CD4-positive, alpha-beta T cell treated with Interleukin-10 for 1 hour (primary cell): ENCODE results near the gene WDR59.

Source experiments
- DNase-seq: peaks from one replicate; pipeline ENCODE4 v3.0.0-alpha.2; 2020

The WDR59 gene

GRCh38 chr16:74902161-74902560, 82.8 kb downstream of the WDR59 start:
- DNase-seq, result no peak

- DNase-seq, result no peak
Observed at GRCh38 chr16:74901606-74902005, 83.3 kb downstream of the WDR59 start.

GRCh38 chr16:74899816-74900215, 85.1 kb downstream of the WDR59 start:
- no peak for DNase-seq

GRCh38 chr16:74898659-74899058, 86.3 kb downstream of the WDR59 start:
- DNase-seq, result no peak

GRCh38 chr16:74896389-74897370, 88.2 kb downstream of the WDR59 start:
- DNase-seq, result no peak

- no peak for DNase-seq
Observed at GRCh38 chr16:74893541-74893940, 91.4 kb downstream of the WDR59 start.

GRCh38 chr16:74892574-74893461, 92.1 kb downstream of the WDR59 start:
- DNase-seq, result no peak

GRCh38 chr16:74888888-74889287, 96.0 kb downstream of the WDR59 start:
- peak; percentile 7 for DNase-seq

- DNase-seq, result peak; percentile 38
Observed at GRCh38 chr16:74888232-74888862, 96.6 kb downstream of the WDR59 start.

GRCh38 chr16:74887084-74887483, 97.8 kb downstream of the WDR59 start:
- no peak for DNase-seq

GRCh38 chr16:74877706-74878105, 107.2 kb downstream of the WDR59 start:
- no peak for DNase-seq

GRCh38 chr16:74874912-74875546, 109.9 kb downstream of the WDR59 start:
- no peak for DNase-seq

GRCh38 chr16:74874123-74874522, 110.8 kb downstream of the WDR59 start:
- DNase-seq, result no peak

GRCh38 chr16:74872302-74872701, 112.6 kb downstream of the WDR59 start:
- DNase-seq, result no peak

- DNase-seq, result no peak
Observed at GRCh38 chr16:74871608-74872007, 113.3 kb downstream of the WDR59 start.

GRCh38 chr16:74868501-74868900, 116.4 kb downstream of the WDR59 start:
- peak; percentile 62 for DNase-seq

- no peak for DNase-seq
Observed at GRCh38 chr16:74868035-74868434, 116.9 kb downstream of the WDR59 start.

- DNase-seq, result no peak
Observed at GRCh38 chr16:74867281-74867849, 117.6 kb downstream of the WDR59 start.

- no peak for DNase-seq
Observed at GRCh38 chr16:74865922-74866598, 118.9 kb downstream of the WDR59 start.

- DNase-seq, result peak; percentile 61
Observed at GRCh38 chr16:74862743-74863244, 122.1 kb downstream of the WDR59 start.

GRCh38 chr16:74852500-74852875, 132.4 kb downstream of the WDR59 start:
- no peak for DNase-seq
